Putamen (tissue), 1 donor: ENCODE measurements around the gene YPEL1.

ENCODE experiments used
- DNase-seq: peaks from one replicate; pipeline ENCODE4 v3.0.0-alpha.2; 2016; ENCODE audit warnings: low spot score

YPEL1 gene

GRCh38 chr22:21657020-21657359, 78.6 kb downstream of the YPEL1 start:
- no peak for DNase-seq

- no peak for DNase-seq
Observed at GRCh38 chr22:21652547-21653545, 82.7 kb downstream of the YPEL1 start.

- DNase-seq = peak; percentile 72
Observed at GRCh38 chr22:21652010-21652546, 83.5 kb downstream of the YPEL1 start.

- DNase-seq = no peak
Observed at GRCh38 chr22:21651521-21652009, 84.0 kb downstream of the YPEL1 start.

- DNase-seq = no peak
Observed at GRCh38 chr22:21650823-21651520, 84.6 kb downstream of the YPEL1 start.

GRCh38 chr22:21650280-21650679, 85.3 kb downstream of the YPEL1 start:
- no peak for DNase-seq
